Measurements from ENCODE around the gene TBC1D9B.

DNA sequence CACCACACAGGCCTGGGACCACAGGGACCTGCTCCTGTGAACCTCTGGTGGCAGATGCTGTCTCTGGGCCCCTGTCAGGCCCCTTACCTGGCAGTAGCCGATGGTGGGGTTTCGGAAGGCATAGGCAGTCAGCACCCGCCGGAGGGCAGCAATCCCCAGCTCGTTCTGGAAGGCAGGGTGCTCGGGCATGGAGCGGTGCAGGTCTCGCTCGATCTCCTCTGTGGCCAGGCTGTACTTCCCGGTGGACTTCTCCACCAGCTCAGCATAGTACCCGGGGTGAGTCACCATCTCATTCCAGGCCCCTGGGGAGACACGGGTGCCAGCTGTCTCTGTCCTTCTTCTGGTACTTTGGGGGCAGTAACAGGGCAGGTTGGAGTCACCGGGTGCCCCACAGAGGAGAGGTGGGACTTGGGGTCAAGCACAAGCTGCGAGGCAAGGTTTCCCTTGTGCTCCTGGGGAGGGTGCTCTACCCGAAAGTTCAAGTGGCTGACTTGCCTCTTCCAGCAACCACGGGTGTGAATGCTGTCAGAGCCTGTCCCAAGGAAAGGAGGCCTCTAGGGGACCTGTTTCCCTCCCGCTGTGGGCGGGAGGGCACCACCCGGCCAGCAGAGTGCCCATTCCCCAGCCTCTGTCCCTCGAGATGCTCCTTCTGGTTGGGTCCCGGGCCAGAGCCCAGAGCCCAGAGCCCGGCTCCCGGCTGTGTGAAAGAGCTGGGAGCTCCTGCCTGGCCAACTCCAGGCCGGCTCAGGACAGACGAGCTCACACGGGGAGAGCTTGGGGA, 29.3 kb downstream of the TBC1D9B start:
- TF ChIP-seq, protein P1, sequence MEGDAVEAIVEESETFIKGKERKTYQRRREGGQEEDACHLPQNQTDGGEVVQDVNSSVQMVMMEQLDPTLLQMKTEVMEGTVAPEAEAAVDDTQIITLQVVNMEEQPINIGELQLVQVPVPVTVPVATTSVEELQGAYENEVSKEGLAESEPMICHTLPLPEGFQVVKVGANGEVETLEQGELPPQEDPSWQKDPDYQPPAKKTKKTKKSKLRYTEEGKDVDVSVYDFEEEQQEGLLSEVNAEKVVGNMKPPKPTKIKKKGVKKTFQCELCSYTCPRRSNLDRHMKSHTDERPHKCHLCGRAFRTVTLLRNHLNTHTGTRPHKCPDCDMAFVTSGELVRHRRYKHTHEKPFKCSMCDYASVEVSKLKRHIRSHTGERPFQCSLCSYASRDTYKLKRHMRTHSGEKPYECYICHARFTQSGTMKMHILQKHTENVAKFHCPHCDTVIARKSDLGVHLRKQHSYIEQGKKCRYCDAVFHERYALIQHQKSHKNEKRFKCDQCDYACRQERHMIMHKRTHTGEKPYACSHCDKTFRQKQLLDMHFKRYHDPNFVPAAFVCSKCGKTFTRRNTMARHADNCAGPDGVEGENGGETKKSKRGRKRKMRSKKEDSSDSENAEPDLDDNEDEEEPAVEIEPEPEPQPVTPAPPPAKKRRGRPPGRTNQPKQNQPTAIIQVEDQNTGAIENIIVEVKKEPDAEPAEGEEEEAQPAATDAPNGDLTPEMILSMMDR (IDR thresholded peaks at IDR 0.05), result no peak
- no peak for TF ChIP-seq POLR2AphosphoS5 (IDR thresholded peaks at IDR 0.05)
